Hematopoietic multipotent progenitor cell treated with erythropoietin and hydrocortisone succinate and interleukin-3 and kit ligand, for 4 days (in vitro differentiated cells): Measurements from ENCODE around the gene RBM28.

Experiments
- DNase-seq: peaks from one replicate; pipeline ENCODE4 v3.0.0-alpha.2; 2015

The RBM28 gene

GRCh38 chr7:128279124-128279713 lies 64.5 kb downstream of the RBM28 start:
- no peak for DNase-seq

DNA sequence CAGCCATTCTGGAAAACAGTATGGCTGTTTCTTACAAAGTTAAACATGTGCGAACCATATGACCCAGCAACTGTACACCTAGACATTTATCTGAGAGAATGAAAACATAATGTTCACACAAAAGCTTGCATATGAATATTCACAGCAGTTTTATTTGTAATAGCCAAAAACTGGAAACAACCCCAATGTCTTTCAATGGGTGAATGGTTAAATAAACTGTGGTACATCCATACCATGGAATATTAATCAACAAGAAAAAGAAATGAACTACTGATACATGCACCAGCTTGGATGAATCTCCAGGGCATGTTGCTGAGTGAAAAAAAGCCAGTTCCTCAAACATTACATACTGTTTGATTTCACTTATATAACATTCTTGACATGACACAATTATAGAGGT lies 65.3 kb downstream of the RBM28 start:
- no peak for DNase-seq

- no peak for DNase-seq
These were observed 68.0 kb downstream of the RBM28 start for GRCh38 chr7:128275681-128276080.

DNA sequence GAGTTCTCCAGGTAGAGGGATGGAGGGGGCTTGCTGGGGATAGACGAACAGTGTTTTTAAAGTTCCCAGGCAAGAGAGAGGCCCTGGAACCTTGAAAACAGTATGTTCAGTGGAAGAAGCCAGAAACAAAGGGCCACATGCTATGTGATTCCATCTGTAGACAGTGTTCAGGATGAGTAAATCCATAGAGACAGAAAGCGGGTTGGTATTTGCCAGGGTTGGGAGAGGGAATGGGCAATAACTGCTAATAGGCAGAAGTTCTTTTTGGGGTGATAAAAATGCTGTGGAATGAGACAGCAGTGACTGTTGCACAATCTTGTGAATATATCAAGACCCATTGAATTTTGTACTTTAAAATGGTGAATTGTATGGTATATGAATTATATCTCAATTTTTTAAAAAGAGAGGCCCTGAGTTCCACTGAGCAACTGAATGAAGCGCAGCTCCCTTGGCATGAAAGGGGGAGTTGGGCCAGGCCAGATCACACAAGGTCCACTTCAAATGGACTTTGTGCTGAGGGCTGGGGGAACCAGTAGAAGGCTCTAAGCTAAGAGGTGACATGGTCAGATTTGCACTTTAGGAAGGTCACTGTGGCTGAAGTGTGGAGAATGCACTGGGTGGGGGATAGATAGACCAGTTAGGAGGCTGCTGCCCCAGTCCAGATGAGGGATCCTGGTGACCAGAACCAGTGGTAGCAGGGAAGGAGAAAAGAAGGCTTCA lies 68.7 kb downstream of the RBM28 start:
- DNase-seq = no peak

- no peak for DNase-seq
These were observed 69.3 kb downstream of the RBM28 start for GRCh38 chr7:128274246-128274883.

- no peak for DNase-seq
These were observed 71.7 kb downstream of the RBM28 start for GRCh38 chr7:128271942-128272481.

GRCh38 chr7:128271471-128271941 lies 72.2 kb downstream of the RBM28 start:
- no peak for DNase-seq

DNA sequence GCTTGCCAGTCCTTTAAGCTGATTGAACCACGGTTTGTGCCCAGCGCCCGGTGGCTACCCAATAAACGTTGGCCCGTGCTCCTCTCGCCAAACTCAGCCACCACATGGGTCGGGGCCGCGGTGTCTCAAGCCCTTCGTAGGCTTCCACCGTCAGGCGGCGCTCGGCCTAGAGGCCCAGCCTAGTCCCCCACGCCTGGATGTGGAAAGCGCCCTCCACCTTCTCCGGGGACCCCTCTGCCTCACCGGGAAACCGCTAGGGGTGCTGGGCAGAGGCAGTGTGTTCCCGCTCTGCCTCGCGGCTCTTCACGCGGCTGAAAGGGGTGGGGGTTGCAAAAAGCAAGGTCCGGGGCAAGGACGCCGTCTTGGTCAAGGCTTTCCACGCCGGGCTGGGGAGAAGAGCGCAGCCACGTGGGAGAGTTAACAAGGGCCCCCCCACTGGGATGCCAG lies 72.9 kb downstream of the RBM28 start:
- no peak for DNase-seq

- no peak for DNase-seq
These were observed 75.5 kb downstream of the RBM28 start for GRCh38 chr7:128268233-128268632.

DNA sequence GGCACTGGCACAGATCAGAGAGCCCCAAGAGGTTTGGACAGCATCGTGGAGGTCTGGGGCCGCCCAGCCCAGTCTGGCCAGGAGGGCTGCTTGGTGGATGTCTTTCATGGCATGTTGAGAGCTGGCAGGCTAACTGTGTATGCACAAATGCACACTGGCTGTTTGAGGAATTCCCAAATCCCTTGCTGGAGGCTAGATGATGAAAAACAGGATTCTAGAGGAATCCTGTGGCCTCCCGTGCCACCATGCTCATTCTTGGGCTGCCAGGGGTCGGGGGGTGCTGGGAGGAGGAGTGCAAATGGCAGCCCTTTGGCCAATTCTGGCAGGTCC lies 76.1 kb downstream of the RBM28 start:
- no peak for DNase-seq

- no peak for DNase-seq
These were observed 76.7 kb downstream of the RBM28 start for GRCh38 chr7:128266883-128267594.

- DNase-seq = no peak
These were observed 77.2 kb downstream of the RBM28 start for GRCh38 chr7:128266529-128266882.

GRCh38 chr7:128265906-128266300 lies 77.8 kb downstream of the RBM28 start:
- DNase-seq = no peak

DNA sequence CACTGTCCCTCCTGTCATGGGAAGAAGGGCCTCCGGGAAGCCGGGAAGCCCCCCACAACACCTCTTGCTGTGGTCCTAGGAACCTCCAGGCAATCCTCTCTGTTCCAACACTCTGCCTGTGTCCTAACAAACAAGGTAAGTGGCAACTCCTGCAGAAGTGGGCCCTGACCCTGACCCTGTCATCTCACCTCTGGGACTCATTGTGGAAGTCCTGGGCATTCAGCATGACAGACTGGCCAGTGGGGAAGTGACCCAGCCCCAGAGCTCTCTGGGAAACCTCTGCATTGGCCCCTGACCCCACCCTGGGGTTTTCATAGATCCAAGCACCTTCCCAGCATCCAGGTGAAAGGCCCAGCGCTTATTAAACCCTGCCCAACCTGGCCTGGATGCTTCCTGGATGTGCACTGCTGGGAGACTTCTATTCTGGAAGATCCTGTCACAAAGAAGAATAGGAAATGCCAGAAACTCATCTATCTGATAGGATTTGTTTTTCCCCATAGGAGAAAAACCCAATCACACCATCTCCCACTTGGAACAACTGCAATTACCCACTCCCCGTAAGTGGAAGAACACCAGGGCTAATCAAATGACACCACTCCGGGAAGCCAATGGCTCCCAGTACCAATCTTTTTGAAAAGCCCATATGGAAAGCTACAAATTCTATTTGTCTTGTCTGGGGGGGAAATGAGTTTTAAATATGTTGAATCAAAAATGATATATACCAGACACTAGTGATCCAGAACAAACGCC lies 78.4 kb downstream of the RBM28 start:
- DNase-seq = no peak

DNA sequence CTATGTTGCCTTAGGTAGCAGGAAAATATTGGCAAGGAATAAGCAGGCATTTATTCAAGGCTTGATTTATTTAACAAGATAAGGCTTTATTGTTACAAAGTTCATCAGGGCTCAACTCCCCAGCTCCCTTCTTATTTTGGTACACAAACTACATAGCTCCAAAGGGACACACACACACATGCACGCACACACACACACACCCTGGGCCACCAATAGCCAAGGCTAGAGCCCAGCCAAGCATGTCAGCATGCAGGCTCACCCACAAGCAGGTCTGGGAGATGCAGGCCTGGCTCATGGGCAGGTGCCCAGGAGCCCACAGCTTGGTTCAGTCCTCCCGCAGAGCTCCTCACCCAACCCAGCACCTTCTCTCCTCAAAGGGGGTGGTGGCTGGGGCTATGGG lies 79.2 kb downstream of the RBM28 start:
- no peak for DNase-seq

GRCh38 chr7:128263420-128263819 lies 80.3 kb downstream of the RBM28 start:
- DNase-seq = no peak

DNA sequence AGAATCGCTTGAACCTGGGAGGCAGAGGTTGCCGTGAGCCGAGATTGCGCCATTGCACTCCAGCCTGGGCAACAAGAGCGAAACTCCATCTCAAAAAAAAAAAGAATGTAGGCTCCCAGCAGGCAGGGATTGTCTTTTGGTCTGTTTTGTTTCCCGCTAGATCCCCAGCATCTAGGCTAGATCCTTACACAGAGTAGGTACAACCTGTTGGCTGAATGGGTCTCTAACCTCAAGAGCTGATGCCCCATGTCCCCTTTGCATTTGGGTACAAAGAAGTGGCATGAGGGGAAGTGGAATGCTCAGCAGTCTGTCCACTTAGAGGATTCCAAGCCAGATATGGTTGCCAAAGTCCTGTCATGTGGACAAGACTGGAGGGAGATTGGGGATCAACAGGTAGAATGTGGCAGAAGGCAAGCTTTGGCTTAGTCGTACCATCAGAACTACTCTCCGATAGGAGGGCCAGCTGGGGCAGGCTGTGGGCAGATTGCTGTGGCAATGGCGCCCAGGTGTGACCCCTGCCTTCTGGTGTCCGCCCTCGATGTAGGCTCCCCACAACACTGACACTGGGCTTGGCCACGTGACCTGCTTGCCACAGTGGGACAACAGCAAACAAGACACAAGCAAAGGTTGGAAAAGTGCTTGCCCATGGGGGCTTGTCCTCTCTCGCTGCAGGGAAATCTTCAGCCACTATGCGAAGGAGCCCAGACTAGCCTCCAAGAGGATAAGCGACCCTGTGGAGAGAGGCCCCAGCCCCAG lies 81.3 kb downstream of the RBM28 start:
- DNase-seq = no peak

GRCh38 chr7:128260069-128260795 lies 83.5 kb downstream of the RBM28 start:
- DNase-seq = no peak

- DNase-seq = peak; percentile 58
These were observed 84.3 kb downstream of the RBM28 start for GRCh38 chr7:128259131-128260061.

DNA sequence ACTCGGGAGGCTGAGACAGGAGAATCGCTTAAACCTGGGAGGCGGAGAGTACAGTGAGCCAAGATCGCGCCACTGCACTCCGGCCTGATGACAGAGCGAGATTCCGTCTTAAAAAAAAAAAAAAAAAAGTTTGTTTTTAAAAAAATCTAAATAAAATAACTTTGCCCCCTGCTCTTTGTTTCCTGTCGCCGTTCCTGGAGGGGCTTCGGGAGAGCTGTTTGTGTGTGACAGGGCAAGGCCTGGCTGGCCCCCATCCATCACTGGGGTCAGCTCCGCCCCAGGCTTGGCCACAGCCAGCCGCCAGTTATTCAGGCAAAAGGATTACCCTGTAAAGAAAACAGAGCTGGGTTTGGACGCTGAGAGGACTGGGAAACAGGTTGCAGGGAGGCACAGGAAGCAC lies 86.2 kb downstream of the RBM28 start:
- DNase-seq = no peak
